HG03064 (cell line): ENCODE results near the gene FRAT2.

Experiments used
- ATAC-seq: cut with Tn5 transposase; IDR thresholded peaks from one replicate; pipeline ENCODE4 v1.9.1; 2021; ENCODE audit warnings: low read depth; ENCODE audit not compliant: unreplicated experiment

FRAT2 gene, protein sequence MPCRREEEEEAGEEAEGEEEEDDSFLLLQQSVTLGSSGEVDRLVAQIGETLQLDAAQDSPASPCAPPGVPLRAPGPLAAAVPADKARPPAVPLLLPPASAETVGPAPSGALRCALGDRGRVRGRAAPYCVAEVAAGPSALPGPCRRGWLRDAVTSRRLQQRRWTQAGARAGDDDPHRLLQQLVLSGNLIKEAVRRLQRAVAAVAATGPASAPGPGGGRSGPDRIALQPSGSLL

DNA sequence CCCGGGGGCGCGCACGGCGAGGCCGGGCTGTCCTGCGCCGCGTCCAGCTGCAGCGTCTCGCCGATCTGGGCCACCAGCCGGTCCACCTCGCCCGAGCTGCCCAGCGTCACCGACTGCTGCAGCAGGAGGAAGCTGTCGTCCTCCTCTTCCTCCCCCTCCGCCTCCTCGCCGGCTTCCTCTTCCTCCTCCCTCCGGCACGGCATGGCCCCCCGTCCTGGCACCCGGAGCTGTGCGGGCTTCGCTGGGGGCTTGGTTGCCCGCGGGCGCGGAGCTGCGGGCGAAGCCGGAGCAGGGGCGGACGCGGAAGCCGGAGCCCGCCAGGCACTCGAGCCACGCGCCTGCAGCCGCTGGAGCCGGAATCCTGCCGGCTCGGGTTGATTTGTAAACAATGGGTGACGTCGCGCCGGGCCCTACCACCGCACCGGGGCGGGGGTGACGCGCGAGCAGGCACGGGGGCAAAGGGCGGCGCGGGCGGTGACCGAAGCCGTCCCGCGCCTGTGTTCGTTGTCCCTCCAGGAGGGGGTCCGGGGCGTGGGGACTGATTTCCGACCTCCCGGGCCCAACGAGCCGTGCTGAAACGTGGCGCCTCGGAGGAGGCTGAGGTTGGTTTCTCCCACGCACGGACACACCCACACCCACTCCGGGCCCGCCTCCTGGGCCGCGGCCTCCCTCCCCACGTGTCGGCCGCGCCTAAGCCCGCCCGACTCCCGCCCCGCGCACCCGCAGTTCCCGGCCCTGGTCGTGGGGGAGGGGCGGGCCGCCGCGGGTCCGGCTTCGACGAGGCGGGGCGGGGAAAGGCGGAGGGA lies at the start of gene FRAT2:
TSS of gene FRAT2 (minus strand) at position 360 of the 806 bp plus-strand sequence. CDS start at position 203, 157 bp downstream.
- ATAC-seq, result peak; percentile 77

DNA sequence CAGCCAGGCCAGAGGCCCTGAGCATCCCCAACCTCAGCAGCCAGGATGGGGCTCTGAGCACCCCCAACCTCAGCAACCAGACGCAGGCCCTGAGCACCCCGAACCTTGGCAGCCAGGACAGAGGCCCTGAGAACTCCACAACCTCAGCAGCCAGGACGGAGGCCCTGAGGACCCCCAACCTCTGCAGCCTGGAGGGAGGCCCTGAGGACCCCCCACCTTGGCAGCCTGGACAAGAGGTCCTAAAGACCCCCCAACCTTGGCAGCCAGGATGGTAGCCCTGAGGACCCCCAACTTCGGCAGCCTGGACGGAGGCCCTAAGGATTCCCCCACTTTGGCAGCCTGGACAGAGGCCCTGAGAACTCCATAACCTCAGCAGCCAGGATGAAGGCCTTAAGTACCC lies 49.6 kb upstream of the FRAT2 start:
- no peak for ATAC-seq

DNA sequence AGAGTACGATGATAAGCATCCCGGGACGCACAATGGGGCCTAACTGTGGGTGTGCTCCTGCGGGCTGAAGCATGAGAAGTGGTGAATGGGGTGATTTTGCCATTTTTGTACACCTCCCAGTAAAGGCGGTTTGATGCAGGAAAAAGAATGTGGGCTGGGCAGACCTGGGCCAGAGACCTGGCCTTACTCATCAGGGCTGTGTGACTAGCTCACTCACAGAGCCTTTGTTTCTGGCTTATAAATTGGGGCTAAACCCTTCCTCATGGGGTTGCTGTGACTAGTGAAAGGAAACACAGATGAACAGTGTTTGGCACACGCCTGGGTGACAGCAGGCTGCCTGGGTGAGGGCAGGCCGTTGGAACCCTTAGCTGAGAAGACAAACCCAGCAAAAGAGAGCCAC lies 48.6 kb upstream of the FRAT2 start:
- no peak for ATAC-seq

DNA sequence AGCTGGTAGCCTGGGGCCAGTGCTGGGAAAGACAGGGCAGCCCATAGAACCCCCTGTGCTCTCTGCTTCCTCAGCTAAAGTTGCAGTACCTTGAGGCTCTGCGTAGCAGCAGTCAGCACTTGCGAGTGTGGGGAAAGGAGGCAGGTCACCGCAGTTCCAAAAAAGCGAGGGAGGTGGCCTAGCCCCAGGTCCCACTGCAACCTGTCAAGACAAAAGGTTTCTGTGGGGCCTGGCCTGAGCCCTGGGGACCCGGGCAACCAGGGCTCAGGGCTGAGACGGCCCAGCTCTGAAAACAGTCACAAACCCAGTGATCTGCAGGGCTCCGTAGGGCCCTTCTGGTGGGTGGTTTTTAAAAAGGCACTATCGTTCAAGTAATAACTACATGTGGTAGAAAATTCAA lies 47.1 kb upstream of the FRAT2 start:
- no peak for ATAC-seq

DNA sequence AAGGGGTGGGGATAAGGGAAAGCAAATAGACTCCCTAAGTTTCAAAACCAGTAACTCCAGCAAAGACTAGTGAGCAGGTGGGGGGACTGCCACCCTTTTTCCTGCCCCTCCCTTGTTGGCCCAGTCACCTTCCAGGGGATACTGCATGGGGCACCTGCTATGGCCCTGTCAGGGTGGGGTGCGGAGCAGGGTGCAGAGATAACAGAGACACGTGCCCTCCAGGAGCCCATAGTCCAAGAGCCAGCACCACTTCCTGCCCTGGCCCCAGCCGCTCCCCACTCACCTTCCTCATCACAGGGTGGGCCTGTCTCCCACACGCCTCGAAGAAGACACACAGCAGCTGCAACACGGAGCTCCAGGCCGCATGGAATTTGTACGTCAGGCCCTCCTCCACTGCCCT lies 46.0 kb upstream of the FRAT2 start:
- no peak for ATAC-seq

DNA sequence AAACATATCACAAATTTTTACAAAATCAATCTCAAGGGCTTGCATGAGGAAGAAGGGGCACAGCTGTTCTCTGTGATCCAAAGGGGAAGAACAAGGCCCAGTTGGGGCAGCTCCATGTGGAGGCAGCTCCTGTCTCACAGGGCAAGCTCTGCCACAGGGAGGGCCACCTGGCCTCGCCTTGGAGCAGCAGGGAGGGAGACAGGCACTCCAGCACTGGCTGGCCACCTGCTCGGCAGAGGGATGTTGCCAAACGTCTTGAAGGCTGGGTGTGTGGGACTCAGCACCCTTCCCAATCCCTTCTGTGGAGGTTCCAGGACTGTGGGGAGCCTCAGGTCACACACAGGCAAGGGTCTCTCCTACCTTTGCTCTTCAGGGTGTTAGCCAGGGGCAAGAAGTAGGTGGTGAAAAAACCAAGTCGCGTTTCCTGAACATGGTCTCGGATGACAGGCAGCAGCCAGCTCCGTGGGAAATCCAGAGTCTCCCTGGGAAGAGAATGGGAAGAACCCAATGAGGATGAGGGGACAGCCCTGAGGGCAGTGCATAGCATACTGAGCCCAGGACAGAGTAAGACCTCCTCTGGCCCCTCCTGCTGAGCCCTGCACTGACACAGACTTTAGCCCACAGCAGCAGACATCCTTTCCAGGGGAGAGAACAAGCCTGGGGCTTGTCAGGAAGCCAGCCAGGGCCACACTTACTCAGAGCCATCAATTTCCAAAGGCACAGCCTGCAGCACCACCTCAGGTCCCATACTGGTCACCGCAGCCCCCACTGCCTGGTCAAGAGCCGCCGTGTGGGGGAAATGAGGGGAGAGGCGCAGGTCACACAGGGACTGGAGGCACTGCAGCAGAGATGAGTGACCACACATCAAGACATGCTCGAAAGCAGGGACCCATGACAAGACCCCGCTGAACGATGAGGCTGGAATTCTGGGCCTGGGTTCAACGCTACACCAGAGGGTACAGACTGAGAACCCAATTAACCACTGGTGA lies 44.7 kb upstream of the FRAT2 start:
- ATAC-seq, result no peak

DNA sequence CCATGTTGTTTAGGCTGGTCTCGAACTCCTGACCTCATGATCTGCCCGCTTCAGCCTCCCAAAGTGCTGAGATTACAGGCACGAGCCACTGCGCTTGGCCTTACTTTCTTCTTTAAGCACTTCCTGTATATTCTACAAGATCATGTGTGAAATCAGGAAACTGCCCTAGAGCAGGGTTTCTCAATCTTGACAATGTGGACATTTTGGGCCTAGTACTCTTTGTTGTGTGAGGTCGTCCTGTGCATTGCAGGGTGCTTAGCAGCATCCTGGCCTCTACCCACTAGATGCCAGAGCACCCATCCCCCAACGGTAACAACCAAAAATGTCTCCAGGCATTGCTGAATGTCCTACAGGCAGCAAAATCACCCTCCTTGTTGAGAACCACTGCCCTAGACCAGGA lies 41.9 kb upstream of the FRAT2 start:
- no peak for ATAC-seq

DNA sequence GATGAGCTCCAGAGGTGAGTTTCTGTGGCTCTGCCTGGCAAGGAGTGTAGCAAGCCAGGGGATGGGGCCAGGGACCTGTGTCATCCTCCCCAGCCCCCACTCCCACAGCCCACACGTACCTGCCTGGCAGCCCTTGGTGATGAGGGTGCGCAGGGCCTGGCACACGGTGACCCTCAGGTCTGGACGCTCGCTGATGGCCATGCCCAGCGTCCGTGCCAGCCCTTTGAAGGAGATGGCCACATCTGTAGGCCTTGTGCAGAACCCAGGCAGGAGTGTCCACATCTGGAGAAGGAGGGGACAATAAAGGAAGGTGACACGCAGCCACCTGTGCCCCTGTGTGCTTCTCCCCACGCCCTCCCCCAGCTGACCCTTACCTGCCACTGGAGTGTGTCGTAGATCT lies 38.9 kb upstream of the FRAT2 start:
- ATAC-seq, result no peak

DNA sequence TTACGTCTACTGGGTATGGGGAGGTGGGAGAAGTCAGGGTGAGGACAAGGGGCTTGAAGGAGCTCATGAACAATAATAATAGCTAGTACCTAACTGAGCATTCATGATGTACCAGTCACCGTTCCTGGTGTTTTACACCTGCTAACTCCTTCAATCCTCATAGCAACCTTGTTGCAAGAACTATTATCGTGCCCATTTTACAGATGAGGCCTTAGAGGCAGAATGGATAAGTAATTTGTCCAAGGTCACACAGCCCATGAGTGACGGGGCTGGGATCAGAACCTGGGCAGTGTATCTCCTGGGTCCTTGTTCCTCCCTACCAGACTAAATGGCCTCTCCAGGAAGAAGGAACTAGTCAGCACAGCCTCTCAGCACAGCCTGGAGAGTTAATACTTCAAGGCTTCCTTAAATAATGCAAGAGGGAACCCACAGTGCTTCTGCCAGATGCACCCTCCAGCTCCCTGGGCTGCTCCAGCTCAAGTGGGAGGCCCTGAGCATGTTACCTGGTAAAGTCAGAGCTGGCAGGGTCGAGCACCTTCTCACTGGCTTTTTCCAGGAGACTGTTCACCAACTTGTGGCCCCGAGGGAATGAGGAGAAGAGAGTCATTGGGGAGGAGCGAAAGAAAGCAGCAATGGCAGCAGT lies 37.8 kb upstream of the FRAT2 start:
- ATAC-seq, result no peak

DNA sequence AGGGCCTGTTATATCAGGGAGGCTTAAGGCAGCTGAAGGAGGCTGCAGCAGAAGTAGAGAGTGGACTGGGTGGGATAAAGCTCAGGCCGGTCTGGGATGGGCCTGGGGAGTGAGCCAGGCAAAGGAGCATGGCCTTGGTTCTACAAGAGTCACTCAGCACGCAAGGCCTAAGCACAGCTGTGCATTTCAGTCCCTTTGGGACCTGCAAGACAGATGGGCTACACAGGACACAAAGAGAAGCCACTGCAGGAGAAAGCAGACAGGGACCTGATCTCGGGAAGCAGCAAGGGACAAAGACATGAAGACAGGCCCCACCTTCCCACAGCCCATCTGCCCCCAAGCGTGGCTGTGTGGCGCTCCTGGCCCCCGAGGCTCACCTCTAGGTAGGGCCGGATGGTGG lies 37.2 kb upstream of the FRAT2 start:
- ATAC-seq, result no peak

DNA sequence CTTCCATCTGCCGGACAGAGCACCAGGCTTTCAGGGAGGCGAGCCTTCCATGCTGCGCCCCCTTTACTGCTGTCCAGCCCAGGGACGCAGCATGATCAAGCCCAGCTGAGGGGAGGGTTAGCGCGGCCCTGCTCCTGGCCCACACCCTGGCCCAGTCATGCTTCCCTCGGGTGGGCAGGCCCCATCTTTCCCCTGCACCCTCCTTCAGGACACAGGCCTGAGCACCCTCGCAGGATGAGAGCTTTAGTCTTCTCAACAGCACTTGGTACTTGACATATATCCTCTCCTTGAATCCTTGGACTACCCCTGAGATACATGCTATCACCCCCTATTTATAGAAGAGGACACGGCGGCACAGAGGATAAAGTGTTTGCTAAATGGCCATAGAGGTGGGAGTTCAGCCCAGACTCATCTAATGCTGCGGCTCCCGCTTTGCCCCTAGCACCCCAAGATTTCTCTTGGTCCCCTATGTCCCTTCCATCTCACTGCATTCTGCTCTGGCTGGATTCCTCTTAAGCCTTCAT lies 32.7 kb upstream of the FRAT2 start:
- ATAC-seq, result no peak

DNA sequence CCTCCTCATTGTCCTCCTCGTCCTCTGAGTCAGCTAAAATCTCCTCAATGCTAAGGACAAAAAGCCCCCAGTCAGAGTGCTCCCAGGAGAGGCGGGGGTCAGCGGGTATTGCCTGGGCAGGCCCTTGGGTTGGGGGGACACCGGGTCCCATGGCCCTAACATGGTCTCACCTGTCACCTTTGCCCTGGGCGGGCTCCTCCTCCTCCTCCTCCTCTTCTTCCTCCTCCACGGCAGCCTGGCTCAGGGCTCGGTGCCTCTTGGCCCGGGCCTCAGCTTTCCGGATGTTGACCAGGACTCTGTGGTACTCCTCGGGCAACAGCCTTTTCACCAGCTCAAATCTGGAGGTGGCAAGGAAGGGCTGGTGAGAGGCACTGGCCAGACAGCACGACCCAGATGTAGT lies 32.0 kb upstream of the FRAT2 start:
- no peak for ATAC-seq

DNA sequence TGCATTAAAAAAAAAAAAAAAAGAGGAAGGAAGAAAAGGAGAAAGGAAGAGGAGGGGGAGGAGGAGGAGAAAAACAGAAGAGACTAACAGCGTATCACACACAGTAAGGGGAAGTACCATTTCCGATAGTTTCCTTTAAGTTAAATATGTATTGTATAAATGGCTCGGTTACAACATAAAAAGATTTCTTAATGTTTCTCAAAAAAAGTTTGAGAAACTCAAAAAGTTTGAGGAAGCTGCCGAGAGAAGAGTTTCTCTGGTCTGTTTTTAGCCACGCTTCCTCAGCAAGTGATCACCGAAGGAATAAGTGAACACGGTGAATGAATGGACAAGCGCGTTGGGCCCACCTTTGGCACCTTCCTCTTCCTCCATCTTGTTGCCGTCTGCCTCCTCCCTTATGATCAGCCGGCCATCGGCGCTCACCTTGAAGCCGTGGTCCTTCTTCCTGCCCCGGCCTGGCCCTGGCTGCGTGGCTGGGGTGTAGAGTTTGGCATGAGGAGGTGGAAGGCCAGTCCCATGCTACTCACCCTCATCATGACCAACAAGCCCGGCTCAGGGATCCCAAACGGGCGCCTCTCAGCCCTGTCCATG lies 31.3 kb upstream of the FRAT2 start:
- ATAC-seq, result no peak

DNA sequence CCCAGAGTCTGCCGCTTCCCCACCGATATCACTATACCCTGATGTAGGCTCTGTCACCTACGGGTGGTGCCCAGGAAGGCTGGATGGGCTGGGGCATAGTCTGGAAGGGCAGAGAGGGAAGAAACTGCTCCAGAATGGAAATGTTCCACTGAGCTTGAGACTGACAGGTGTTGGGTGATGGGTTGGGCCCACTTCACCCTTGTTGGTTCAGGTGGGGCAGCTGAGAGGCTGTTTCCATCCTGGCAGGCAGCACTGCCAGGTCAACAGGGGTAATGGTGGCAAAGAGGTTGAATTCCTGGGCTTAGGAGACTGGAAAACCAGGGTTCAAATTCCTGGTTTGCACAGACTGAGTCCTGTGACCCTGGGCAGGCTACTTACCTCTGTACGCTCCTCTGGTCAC lies 28.5 kb upstream of the FRAT2 start:
- ATAC-seq, result no peak

DNA sequence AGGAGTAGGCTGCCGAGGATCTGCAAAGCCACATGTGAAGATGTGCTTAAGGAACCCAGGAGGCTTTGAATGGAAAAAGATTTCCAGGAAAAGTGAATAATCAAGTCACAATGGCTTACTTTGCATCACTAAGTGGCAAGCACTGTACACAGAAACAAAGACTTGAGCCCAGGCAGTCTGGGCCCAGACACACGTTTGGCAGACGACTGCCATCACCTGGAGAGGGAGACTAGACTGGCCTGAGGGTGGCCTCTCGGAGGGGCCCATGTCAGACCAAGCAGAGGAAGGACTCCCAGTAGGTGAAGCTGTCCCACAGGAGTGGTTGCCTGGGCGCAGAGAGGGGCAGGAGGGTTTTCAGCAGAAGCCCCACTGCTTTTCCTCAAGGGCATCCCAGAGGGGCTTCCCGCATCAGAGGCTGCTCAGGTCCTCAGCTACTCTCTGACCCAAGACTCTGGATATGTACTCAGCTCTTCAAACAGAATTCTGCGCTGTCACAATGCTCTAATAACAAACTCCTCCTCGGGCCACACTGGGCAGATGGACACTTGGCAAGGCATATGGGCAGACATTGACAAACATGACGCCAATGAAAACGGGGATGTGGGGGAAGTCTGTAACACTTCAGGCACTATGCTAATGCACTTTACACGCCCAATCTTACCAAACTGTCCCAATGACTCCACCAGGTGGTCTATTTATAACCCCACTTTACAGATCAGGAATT lies 27.9 kb upstream of the FRAT2 start:
- no peak for ATAC-seq

DNA sequence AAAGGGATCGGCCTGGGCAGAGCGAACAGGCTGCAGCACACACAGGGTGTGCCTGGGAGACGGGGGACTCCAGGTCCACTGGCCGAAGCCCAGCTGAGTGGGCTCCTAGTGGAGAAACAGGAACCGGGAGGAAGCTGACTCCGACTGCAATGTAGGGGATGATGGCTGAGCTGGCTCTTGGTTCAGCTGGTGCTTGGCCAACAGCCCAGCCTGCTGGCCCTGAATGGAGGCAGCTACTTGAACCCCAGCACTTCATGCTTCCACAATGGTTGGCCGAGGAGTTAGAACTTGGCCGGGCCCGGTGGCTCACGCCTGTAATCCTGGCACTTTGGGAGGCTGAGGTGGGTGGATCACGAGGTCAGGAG lies 27.0 kb upstream of the FRAT2 start:
- no peak for ATAC-seq

DNA sequence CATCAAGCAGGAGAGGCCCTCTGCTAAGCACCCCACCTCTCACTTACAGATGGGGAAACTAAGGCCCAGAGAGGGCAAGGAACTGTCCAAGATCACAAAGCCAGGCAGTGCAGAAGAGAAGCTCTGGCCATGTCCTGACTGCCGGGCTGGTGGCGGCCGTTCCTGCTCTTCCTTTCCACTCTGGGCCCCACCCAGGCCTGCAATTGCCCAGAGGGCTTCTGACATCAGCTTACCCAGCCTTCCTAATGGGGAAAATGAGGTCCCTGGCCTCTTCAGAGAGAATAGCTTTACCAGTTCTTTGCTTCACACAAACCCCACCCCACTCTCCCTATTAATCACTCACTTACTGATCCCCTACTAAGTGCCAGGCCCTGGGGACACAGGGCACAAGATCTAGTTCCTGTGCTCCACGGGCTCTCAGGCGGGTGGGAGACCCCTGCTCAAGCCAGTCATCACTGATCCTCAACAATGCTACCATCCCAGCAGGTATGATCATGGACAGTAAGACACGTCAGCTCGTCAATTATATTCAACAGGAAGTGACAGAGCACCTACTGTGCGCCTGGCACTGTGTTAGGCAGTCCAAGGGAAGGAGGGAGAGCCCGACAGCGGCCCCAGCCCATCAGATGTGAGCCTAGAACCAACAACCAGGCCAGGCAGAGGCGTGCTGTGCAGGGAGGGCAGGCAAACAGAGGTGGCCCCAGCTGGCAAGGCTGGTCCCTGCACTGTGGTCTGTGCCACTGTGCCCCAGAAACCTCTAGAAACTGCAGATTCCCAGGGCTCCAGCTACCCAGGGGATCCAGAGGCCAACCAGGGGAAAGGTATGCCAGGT lies 26.4 kb upstream of the FRAT2 start:
- ATAC-seq, result no peak

DNA sequence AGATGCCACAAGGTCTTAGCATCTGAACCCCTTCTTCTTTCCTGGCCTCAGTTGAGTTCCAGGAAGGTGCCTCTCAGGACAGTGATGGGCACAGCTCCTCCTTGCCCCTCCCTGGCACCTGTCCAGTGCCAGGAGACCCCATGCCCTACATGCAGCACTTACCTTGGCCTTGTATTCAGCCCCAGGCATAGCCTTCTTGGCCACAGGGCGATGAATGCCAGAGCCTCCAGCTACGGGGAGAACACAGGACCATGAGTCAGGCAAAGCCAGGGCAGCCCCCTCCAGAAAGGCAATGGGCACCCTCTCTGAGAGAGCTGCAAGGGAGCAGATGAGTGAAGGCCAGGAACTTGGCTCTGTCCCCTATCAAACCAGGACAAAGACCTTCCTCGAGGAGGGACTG lies 24.3 kb upstream of the FRAT2 start:
- no peak for ATAC-seq

DNA sequence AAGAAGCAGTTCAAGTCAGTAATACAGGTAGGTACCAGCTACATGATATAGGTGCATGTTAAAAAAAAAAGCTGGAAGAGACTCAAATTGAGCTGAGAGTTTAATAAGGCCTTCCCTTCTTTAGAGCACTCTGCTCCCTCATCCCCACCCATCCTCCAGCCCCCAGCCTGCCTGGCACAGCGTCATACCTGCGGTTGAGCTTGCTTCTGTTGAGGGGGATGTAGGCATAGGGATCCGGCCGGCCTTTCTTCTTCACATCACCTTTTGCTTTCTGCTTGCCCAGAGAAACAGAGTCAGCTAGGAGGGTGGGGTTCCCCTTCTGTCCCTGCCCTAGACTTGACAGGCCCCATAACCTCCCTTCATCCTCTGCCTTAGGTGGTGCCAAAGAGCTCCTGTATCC lies 23.8 kb upstream of the FRAT2 start:
- ATAC-seq, result no peak
